GM21825 (cell line): ENCODE results near the gene RBM10.
"Not testable (repeated sequence)": the region's sequence is repeated elsewhere in the genome, so short reads cannot be mapped to it uniquely, and the experiment has no call there.

Experiments used
- ATAC-seq: cut with Tn5 transposase; IDR thresholded peaks from one replicate; pipeline ENCODE4 v1.9.1; 2021; ENCODE audit warnings: mild to moderate bottlenecking, moderate library complexity; ENCODE audit not compliant: unreplicated experiment

Gene RBM10, protein sequence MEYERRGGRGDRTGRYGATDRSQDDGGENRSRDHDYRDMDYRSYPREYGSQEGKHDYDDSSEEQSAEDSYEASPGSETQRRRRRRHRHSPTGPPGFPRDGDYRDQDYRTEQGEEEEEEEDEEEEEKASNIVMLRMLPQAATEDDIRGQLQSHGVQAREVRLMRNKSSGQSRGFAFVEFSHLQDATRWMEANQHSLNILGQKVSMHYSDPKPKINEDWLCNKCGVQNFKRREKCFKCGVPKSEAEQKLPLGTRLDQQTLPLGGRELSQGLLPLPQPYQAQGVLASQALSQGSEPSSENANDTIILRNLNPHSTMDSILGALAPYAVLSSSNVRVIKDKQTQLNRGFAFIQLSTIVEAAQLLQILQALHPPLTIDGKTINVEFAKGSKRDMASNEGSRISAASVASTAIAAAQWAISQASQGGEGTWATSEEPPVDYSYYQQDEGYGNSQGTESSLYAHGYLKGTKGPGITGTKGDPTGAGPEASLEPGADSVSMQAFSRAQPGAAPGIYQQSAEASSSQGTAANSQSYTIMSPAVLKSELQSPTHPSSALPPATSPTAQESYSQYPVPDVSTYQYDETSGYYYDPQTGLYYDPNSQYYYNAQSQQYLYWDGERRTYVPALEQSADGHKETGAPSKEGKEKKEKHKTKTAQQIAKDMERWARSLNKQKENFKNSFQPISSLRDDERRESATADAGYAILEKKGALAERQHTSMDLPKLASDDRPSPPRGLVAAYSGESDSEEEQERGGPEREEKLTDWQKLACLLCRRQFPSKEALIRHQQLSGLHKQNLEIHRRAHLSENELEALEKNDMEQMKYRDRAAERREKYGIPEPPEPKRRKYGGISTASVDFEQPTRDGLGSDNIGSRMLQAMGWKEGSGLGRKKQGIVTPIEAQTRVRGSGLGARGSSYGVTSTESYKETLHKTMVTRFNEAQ

DNA sequence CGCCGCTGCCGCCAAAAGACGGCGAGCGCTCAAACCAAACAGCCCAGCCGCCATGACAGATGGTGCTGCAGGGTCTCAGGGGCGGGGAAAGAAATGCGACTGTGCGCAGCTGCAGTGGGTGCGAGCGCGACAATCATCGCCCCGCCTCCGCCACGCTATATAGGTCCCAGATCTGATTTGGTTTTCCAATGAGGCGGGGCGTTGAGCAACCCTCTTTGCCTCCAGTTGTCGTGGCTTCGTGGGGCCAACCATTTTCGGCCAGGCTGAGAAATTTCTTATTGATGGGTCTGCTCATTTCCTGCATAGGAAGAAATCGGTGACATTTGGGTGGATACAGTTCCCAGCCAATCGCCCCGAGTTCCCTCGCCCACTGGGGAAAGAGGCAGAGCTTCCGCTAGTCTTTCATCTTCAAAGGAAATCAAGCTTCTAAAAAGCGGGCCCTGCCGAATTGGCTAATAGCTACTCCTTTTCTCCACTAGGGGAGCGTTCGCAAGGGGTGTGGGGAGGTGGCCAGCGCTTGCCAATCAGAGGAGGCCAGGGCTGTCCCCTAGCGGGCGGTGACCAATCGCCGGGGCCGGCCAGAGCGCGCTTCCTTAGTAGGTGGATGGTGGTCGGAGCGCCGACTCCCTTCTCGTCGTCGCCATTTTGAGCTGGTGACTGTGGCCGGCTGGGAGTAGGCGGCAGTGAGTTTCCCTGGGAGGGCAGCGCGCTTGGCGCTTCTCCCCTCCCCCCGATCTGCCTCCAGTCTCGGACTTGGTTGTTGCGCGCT, at the start of gene RBM10, which contains the start of gene NDUFB11:
TSS of gene RBM10 (plus strand) at position 596 of the 769 bp plus-strand sequence. CDS start 2,261 bp downstream, outside the sequence.
TSS of gene NDUFB11 (minus strand) at position 77 of the 769 bp plus-strand sequence. CDS start at position 54, 23 bp downstream.
- ATAC-seq, result peak; percentile 84

DNA sequence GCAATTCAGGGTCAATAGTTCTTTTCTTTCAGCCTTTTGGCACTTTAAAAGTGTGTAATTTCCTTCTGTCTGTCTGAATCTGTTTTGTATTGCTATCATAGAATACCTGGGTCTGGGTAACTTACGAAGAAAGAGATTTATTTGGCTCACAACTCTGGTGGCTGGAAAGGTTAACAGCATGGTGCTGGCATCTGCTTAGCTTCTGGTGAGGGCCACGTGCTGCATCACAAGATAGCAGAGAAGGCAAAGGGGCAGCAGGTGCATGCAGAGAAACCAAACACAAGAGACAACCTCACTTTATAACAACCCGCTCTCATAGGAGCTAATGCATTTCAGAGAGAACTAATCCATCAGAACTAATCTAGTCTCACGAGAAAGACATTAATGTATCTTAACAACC, 48.0 kb upstream of the RBM10 start:
- no peak for ATAC-seq

DNA sequence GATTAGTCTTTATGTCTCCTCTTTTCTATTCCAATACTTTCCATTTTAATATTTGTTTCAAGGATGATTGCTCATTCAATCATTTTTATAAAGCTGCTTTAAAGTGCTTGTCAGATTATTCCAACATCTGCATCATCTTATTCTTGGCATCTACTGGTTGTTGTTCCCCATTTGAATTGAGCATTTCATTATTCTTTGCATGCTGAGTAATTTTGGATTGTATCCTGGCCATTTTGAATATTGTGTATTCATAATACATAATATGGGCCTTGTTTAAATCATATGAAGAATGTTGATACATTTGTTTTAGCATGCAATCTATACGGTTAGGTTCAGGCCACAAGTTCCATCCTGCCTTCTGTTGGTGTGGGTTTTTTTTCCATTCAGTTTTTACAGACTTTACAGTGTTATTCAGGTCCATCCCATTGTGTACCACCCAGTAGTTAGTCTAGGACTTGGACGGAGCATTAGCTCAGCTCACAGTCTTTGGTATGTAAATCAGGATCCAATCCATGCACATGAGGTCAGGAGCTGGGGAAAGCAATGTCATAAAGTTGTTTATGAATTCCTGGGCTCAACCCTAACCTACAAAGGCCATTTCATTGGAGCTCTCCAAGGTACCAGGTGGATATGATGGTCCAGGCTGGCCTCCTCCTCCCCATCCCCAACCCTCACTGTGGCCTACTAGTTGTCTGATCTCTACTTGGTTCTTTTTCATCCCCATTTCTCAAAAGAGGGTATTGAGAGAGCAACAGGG, 46.5 kb upstream of the RBM10 start:
- ATAC-seq, result no peak

DNA sequence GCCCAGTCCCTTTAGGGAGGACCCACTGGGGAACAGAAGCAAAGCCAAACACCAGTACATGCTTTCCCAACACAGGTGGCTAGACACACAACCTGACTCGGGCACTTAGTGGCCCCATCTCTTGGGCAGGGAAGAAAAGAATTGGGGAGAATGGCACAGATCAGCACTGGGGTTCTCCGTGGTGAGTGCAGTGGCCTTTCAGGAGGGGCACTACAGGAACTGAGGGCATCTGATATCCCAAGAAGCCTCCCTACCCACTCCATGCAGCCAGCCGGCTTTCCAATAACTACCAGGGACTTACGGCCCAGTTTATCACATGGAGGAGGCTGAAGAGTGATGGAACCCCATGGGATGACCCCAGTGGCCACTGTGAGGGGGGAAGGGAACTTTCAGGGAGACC, 43.8 kb upstream of the RBM10 start:
- no peak for ATAC-seq

DNA sequence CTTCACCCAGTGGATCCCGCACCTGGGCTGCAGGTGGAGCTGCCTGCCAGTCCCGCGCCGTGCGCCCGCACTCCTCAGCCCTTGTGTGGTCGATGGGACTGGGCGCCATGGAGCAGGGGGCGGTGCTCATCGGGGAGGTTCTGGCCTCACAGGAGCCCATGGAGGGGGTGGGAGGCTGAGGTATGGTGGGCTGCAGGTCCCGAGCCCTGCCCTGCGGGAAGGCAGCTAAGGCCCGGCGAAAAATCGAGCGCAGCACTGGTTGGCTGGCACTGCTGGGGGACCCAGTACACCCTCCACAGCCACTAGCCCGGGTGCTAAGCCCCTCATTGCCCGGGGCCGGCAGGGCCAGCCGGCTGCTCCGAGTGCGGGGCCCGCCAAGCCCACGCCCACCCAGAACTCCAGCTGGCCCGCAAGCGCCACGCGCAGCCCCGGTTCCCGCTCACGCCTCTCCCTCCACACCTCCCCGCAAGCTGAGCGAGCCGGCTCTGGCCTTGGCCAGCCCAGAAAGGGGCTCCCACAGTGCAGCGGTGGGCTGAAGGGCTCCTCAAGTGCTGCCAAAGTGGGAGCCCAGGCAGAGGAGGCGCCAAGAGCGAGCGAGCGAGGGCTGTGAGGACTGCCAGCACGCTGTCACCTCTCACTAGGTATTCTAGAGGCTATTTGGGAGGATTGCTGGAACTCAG, 33.9 kb upstream of the RBM10 start:
- ATAC-seq, result not testable (repeated sequence)

DNA sequence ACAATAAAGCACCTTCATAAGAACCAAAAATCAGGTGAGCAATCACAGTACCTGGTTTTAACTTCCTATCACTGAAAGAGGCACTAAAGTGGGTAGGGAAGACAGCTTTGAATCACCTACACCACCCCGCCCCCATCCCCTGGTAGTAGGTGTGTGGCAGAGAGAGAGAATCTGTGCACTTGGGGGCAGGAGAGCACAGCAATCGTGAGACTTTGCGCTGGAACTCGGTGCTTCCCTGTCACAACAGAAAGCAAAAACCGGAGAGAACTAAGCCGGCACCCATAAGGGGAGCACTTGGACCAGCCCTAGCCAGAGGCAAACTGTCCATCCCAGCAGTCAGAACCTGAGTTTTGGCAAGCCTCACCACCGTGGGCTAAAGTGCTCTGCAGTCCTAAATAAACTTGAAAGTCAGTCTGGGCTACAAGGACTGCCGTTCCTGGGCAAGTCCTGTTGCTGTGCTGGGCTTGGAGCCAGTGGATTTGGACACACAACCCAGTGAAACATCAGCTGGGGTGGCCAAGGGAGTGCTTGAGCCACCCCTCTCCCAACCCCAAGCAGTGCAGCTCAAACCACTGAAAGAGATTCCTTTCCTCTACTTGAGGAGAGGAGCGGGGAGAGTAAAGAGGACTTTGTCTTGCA, 32.6 kb upstream of the RBM10 start:
- no peak for ATAC-seq

DNA sequence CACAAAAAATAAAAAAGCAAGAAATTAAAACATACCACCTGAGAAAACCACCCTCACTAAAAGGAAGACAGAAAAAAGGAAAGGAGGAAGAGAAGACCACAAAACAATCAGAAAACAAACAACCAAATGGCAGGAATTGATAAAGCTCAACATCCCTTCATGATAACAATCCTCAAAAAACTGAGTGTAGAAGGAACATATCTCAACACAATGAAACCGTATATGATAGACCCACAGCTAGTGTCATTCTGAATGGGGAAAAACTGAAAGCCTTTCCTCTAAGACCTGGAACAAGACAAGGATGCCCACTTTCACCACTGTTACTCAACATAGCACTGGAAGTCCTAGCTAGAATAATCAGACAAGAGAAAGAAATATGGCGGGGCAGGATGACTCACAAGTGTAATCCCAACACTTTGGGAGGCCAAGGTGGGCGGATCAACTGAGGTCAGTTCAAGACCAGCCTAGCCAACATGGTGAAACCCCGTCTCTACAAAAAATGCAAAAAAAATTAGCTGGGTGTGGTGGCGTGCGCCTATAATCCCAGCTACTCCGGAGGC, 28.4 kb upstream of the RBM10 start:
- ATAC-seq, result not testable (repeated sequence)

DNA sequence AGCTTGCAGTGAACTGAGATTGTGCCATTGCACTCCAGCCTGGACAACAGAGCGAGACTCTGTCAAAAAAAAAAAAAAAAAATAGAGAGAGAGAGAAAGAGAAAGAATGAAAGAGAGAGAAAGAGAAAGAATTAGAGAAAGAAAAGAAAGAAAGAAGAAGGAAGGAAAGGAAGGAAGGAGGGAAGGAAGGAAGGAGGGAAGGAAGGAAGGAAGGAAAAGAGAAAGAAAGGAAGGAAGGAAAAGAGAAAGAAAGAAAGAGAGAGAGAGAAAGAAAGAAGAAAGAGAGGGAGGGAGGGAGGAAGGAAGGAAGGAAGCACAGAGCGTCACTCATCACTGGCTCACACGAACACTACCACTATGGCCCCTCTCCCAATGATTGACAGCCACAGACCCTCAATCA, 20.6 kb upstream of the RBM10 start:
- not testable (repeated sequence) for ATAC-seq

DNA sequence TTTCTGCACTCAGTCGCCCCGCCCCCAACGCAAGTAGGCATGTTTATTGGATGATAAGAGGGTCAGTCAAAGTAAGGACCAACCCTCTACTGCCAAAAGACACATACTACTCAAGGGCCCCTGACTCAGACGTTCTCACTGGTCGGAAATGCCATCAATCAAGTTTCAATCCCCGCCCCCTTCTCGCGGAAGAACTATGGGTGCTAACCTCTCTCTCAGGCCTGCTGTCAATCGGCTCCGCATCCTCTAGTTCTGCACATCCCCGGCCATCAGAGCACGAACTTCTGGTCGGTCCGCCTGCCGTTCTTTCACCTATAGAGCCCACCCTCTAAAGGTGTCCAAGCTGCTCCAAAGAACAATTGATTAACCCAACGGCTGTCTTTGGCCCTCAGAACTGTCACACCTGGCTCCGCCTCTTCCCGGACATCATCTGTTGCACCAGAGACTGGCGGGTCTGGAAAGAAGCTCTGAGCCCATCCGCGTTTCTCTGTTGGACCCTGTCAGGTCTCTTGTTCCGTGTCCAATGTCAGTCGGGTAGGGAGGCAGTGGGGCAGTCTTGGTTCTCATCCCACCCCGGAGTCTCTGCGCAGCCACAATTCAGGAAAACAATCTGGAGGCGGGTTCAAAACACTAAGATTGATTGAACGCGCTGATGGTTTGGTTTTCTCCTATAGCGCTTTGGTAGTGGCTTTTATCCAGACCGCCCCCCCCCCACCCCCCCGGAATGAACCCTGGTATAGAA, 15.7 kb upstream of the RBM10 start:
- ATAC-seq, result peak; percentile 96

DNA sequence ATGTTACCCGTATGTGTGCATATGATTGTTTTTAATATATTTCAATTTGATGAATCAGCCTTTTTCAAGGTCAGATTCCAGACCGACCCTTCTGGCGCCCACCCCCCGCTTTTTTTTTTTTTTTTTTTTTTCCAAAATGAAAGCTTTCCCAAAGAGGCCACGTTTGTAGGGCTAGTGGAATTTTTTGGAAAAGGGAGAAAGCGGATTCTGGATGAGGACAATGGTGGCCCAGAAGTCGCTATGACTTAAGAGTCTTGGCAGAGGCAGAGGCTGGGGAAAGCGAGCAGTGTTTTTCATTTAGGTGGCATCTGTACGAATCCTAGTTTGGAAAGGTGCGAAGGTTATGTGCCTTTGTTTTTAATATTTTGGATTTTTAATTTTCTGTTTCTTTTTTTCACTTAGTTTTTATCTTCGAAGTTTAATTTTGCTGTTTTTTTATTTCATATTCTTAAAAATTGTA, 15.1 kb upstream of the RBM10 start:
- ATAC-seq, result no peak

DNA sequence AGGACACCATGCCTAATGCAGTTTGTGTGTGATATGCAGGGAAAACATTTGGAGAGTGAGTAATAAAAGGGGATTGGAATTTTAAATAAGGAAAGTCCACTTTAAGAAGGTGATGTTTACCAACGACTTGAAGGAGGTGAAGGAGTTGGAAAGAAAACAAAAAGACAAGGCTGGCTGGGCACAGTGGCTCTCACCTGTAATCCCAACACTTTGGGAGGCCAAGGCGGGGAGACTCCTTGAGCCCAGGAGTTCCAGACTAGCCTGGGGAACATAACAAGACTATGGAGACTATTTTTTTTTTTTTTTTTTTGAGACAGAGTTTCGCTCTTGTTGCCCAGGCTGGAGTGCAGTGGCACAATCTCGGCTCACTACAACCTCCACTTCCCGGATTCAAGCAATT, 11.5 kb upstream of the RBM10 start:
- no peak for ATAC-seq

DNA sequence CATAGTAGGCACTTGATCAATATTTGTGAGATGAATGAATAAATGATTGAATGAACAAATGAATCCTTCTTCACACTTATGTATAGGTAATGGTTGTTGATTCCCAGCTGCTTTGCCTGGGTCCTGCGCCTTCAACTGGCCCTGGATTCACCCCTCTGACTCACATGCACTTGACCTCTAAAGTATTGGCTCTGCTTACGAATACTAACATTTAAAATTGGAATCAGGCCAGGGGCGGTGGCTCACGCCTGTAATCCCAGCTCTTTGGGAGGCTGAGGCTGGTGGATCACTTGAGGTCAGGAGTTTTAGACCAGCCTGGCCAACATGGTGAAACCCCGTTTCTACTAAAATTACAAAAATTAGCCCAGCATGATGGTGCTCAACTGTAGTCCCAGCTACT, 9.4 kb upstream of the RBM10 start:
- not testable (repeated sequence) for ATAC-seq

DNA sequence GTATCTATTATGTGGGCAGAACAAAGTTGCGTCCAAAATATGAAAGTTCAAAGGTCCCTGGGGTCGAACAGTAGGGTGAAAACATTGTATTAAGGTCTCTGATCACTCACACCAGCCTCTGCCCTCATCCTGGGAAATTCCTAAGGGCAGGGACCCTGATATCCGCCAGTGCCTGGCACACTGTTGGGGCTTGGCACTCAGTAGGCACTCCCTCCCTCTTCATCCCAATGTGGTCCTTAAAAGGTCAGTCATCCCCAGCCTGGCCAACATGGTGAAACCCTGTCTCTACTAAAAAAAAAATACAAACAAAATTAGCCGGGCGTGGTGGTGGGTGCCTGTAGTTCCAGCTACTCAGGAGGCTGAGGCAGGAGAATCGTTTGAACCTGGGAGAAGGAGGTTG, 6.8 kb upstream of the RBM10 start:
- ATAC-seq, result no peak

DNA sequence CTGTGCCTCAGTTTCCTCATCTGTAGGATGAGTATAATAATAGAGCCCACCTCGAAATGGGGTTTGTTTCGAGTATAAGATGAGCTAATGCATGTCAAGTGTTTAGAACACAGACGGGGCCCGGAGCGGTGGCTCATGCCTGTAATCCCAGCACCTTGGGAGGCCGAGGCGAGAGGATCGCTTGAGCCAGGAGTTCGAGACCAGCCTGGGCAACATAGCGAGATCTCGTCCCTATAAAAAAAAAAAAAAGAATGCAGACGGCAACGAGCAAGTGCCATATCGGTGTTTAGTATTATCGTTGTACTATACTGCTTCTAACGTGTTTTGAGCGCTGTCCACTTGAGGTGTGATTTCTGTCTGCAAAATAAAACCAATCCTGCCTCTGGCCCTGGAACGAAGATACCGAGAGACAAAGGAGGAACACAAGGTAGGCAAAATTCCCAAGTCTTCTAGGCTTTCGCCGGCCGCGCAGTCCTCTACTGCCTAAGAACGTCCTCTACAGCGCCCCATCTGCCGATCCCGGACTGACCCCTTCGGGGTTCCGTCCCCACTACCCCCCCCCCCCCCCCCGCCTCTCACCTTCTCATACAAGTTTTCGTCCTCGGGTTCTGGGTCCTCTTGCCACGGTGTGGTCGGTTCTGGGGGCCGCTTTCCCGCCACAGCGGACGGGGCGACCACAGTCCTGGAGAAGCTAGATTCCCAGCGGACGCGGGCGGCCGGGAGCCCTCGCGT, 961 bp upstream of the RBM10 start:
- peak; percentile 2 for ATAC-seq

DNA sequence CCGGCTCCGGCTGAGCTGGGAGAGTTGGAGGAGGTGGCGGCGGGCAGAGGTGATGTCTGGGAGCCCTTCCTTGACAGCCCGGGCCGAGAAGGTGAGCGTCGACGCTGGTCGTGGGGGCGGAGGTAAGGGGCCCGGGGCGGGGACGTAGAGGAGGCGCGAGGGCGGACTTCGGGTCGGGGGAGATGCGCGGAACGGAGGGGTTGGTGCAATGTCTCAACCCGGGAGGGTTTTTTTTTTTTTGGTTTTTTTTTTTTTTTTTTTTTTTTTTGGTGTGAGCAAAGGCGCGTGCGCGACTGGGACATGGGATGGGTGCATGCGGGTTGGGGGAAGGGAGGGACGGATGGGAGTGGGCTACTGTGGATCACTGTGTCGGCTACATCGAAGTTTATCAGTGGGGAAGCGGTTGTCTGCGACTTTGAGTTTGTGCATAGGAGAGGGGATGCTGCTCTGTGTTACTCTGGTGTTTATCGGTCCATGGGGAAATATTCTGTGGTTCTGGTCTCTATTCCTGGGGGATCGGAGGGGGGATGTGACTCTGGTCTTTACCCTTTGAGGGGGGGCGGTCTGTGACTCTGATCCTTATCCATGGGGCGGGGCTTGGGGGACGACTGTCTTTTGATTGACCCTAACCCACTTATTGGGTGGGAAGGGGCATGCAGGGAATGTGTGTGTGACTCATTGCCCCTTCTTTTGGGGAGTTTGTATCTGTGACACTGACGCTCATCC, 537 bp downstream of the RBM10 start:
- peak; percentile 15 for ATAC-seq

DNA sequence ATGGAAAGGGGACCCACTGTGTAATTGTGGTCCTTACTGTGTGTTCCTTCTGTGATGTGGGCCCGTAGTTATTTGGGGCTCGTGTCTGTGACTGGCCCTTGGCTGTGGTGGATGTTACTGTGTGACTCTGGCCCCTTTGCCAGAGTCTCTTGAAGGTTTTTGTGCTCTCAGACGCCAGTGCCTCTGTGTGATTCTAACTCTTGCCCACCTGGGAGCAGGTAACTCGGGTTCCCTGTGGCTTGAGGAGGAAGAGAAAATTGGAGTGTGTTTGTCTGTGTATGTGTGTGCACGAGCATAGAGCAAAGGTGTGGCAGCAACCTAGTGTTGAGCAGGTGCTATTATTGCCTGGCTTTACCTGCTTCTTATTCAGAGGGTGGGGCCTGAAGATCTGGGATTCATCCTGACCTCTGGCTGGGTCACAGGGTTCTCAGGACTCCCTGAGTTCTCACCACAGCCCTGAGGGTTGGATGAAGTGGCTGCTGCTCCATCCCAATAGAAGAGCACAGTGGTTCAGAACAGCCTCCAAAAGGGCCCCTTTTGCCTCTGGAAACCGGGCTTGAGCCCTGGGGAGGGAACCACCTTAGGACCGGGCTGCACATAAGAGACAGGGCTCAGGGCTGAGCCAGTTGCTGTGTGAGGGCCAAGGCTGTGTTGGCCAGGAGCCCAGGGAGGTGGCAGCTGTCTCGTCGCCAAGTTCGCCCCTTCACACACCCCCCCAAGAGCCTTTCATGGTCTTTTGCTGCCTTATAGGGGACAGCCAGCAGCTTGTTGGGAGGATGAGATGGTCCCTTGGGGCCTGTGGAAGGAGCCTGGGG, 1.3 kb downstream of the RBM10 start:
- no peak for ATAC-seq
